GM18519 (cell line): ENCODE measurements around the gene OSBPL3.
"Not testable (repeated sequence)": the region's sequence is repeated elsewhere in the genome, so short reads cannot be mapped to it uniquely, and the experiment has no call there.

Source experiments
- ATAC-seq: cut with Tn5 transposase; IDR thresholded peaks from one replicate; pipeline ENCODE4 v1.9.1; 2021; ENCODE audit warnings: mild to moderate bottlenecking, moderate library complexity; ENCODE audit not compliant: unreplicated experiment, low FRiP score

Gene OSBPL3

DNA sequence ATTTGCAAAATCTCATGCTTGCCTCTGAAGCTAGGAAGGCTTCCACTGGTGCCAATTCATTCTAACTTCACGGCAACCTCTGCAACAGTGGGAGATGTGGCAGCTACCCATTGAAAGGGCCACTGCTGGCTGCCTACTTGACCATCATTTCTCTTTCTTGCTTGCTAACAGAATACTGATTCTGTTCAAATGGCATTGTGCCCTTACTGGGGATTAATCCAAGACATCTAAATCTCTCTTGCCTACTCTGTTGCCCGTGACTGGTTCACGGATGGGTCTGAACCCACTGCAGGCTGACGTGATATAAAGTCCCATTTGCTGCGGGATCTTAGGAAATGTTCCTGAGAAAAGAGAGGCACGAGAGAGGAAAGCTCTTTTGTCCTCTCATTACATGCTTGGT, 171.5 kb downstream of the OSBPL3 start:
- no peak for ATAC-seq

DNA sequence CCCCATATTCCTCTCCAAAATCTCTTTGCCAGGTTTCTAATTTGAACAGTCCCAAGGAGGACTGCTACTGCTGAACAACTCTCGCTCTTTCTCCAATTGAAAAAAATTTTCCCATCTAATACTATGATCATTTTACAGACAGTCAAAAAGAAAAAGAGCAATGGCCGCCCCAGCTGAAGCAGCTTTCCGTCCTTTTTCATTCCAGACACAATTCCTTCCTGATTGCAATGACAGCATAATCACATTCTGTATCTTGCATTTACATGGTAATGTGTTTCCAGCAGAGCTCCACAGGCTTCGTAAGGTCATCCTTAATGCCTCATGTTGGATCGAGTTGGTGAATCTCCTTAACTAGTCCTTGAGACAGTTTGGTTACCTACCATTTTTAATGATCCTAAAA, 177.7 kb downstream of the OSBPL3 start:
- ATAC-seq, result no peak

GRCh38 chr7:24801883-24802282, 178.1 kb downstream of the OSBPL3 start:
- ATAC-seq, result no peak

GRCh38 chr7:24800667-24801066, 179.3 kb downstream of the OSBPL3 start:
- ATAC-seq, result no peak

- ATAC-seq, result no peak
These were observed 179.9 kb downstream of the OSBPL3 start for GRCh38 chr7:24800073-24800472.

- no peak for ATAC-seq
These were observed 180.5 kb downstream of the OSBPL3 start for GRCh38 chr7:24799506-24799905.

- no peak for ATAC-seq
These were observed 181.7 kb downstream of the OSBPL3 start for GRCh38 chr7:24798261-24798660.

DNA sequence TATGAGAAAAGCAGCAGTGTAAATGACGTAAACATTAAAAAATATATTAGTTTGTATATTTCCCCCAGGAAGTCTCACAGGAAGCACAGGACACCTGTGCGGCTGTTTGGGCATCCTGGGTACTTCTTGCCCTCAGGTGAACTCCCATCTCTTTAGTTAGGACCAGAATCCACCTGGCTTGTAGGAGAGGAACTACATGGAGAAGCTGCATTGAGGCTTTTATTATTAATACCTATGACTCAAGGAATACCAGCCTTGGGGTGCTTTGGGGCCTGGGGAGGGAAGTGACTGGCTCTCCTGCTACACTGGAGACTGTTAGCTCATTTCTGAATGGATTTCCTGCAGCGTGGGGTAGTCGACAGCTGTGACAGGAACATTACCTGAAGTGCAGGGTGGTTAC, 182.7 kb downstream of the OSBPL3 start:
- no peak for ATAC-seq

- ATAC-seq, result no peak
These were observed 184.6 kb downstream of the OSBPL3 start for GRCh38 chr7:24795407-24795767.

GRCh38 chr7:24794751-24795406, 185.1 kb downstream of the OSBPL3 start:
- ATAC-seq, result not testable (repeated sequence)

DNA sequence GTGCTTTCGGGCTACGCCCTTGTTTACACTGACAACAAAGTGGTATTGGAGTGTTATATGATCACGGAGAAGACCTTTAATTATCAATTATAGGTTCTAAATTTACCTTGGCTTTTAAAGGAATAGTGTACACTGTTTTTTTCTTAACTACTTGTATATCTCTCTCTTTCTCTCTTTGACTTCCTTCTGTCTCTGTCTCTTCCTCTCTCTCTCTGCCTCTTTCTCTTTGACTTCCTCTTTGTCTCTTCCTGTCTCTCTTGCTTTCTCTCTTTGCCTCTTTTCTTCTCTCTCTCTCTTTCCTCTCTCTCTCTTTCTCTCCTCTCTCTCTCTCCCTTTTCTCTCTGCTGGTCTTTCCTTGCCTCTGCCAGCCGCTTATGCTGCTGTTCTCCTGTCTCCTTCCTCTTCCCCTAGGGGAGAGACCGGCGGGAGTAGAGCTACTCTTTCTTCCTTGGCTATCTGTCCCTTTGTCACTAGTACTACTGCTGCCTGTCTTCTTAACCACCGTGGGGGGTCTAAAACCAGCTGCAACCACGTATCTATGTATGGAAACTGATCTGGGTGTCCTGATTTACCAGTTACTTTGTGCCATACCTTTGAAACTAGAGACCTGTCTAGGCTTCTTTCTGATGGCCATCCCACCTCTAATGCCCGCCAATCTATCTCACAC, 185.9 kb downstream of the OSBPL3 start:
- no peak for ATAC-seq

DNA sequence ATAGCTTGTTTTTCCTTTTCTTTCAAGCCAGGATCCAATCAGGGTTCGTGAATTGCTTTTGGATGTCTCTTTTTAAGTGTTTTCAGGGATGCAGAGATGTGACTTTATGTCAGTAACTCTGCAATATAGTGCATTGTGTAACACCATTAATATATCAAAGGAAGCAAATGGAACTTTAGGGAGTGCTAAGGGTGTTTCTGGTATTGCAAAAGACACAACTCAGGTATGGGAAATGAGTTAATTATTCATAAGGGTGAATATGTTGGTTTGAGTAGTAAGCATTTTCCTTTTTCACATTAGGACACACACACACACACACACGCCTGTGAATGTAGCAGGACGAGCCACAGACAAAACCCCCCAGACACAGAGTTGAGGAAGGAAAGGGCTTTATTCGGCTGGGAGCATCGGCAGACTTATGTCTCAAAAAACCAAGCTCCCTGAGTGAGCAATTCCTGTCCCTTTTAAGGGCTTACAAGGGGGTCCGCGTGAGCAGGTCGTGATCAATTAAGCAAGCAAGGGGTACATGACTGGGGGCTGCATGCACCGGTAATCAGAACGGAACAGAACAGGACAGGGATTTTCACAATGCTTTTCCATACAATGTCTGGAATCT, 190.9 kb downstream of the OSBPL3 start:
- no peak for ATAC-seq

- no peak for ATAC-seq
These were observed 191.9 kb downstream of the OSBPL3 start for GRCh38 chr7:24788075-24788474.

GRCh38 chr7:24786941-24787340, 193.0 kb downstream of the OSBPL3 start:
- no peak for ATAC-seq

DNA sequence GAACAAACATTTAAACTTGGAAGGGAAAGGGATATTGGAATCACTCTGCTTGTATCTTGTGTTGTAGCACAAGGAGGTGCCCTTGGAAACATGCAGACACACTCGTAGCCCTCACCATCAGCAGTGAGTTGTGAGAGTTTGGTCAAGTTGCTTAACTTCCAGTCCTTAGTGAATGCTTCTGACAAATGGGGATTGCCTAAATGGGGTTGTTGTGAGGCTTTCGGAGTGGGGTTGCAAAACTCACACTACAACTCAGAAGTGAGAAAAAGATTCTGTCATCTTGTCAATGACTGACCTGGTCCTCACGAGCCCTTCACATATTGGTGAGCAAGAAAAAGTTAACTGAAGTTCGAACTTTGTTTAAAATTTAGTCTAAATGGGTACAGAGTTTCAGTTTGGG, 193.7 kb downstream of the OSBPL3 start:
- no peak for ATAC-seq

DNA sequence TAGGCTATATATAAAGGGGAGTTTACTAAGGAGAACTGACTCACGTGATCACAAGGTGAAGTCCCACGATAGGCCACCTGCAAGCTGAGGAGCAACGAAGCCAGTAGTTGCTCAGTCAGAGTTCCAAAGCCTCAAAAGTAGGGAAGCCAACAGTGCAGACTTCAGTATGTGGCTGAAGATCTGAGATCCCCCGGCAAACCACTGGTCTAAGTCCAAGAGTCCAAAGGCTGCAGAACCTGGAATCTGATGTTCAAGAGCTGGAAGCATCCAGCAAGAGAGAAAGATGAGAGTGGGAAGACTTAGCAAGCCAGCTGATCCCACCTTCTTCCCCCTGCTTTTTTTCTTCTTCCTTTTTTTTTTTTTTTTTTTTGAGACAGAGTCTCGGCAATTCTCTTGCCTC, 195.7 kb downstream of the OSBPL3 start:
- no peak for ATAC-seq

GRCh38 chr7:24783698-24784097, 196.3 kb downstream of the OSBPL3 start:
- ATAC-seq, result no peak

GRCh38 chr7:24781106-24781505, 198.9 kb downstream of the OSBPL3 start:
- ATAC-seq, result no peak

DNA sequence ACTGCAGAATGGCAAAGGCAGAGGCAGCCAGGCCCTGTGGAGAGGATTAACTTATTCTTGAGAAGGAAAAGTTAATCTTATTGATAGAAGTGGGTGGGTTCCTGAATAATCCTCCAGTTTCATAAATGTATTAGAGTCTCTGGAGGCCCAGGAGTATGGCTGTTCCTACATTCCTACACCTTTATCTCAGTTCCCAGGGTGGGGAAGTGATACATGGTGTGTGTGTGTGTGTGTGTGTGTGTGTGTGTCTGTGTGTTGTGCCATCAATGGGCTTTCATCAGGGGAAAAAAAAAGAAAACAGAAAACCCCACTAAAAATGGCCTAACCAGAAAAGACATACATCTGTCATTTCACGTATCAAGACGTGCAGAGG, 200.7 kb downstream of the OSBPL3 start:
- ATAC-seq, result no peak

GRCh38 chr7:24778543-24779282, 201.3 kb downstream of the OSBPL3 start:
- ATAC-seq, result peak; percentile 61

DNA sequence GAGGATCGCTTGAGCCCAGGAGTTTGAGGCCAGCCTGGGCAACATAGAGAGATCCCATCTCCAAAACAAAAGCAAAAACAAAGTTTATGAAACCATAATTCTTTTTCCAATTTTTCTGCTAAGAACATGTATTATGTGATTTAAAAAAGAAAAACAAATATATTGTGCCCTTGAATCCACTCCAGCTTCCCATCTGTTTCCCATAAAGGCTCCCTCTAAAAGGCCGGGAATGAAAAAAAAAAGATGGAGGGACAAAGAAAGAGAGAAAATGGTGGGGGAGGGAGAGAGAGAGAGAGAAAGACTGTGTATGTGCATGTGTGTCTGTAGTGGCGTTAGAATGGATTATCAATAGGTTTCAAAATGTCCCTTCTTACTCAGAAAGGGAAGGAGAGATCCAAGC, 202.2 kb downstream of the OSBPL3 start:
- ATAC-seq, result no peak
